GM19025 (cell line): Measurements from ENCODE around the gene CREM.
"Not testable (repeated sequence)": the region's sequence is repeated elsewhere in the genome, so short reads cannot be mapped to it uniquely, and the experiment has no call there.

Experiments used
- ATAC-seq: cut with Tn5 transposase; IDR thresholded peaks from one replicate; pipeline ENCODE4 v1.9.1; 2021; ENCODE audit warnings: mild to moderate bottlenecking, low read depth, moderate library complexity; ENCODE audit not compliant: unreplicated experiment

Gene CREM

DNA sequence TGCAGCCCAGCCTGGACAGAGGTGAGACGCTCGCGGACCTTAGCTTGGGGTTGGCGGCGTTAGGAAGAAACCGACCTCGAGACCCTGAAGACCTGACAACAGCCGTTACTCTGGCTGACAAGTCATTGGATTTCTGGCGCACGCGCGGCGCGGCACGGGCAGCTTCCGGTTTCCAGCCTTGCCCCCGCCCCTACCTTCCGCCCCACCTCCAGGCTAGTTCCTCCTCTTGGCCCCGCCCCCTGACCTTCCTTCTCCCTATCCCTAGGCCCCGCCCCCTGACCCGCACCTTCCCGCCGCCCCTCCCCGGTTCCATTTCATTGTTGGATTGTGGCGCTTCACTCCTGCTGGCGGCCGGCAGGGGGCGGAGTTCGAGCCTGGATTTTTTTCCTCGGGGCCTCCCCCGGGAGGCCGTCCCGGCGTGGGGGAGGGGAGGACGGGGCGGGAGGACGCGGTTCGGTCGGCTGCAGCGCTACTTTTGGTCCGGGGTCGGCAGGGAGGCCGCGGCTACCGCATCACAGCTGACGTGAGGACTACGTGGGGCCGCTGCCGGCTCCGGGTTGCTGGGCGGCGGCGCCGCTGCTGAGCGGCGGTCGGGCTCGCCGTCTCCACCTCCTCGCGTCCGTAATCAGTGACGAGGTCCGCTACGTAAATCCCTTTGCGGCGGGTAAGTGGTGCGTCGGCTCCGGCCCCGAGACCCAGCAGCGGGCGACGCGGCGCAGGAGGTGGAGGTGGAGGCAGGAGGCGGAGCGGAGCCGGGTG, at the start of gene CREM:
Gene CREM, plus strand, starts transcription at position 317 of the 759 bp plus-strand sequence. CDS start 10,990 bp downstream, outside the sequence.
- ATAC-seq, result peak; percentile 79

DNA sequence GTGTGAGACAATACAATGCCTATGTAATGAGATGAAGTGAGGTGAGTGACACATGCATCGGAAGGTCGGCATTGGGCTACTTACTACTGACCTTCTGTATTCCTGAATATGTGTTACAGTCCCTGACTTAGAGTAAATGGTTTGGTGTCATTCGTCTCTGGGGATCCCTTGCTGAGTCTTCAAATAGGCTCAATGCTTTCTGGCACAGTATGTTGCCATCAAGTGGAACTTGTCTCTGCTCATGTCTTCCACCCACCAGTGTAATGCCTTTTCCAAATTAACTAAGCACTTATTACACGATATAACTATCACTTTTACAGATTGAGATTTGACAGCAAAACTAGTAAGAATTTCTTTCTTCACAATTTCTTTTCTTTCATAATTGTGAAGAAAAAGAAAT, 47.4 kb upstream of the CREM start:
- ATAC-seq, result no peak

DNA sequence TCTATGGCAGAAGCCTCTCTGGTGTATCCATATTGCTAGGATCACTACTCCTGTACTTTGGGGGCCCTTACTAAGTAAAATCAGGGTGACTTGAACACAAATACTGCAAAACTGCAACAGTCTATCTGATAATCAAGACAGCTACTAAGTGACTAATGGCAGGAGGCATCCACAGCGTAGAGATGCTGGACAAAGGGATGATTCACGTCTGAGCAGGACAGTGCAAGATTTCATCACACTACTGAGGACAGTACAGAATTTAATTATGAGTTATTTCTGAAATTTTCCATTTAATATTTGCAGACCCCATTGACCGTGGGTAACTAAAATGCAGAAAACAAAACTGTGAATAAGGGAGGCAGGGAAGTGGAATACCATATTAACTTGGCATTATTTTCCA, 46.9 kb upstream of the CREM start:
- no peak for ATAC-seq

DNA sequence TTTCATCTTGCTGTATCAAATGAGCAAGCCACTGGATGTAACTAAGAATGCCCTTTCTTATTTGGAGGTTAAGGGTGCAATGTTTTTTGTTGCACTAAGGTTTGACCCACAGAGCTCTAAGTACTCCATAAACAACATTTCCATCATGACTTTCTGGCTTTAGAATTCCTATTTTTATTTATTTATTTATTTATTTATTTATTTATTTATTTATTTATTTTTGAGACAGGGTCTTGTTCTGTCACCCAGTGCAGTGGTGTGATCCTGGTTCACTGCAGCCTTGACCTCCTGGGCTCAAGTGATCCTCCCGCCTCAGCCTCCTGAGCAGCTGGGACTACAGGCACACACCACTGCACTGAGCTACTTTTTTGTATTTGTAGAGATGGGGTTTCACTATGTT, 46.4 kb upstream of the CREM start:
- not testable (repeated sequence) for ATAC-seq

DNA sequence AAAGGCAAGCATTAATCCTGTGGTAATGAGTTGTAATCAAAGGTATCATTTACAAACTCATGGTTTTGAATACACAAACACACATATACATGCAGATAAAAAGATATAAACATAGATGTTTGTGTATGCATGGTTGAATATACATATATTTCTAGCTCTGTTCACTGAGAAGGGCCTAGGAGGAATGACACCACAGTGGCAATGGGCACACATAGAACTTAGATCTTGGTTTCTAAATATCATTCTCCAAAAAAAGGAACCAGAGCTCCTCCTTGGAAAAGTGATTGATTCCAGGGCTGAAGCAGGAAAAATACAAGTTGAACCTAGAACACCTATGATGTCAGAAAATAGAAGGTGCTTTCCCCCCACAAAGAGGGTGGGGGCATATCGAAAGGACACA, 43.4 kb upstream of the CREM start:
- ATAC-seq, result no peak

DNA sequence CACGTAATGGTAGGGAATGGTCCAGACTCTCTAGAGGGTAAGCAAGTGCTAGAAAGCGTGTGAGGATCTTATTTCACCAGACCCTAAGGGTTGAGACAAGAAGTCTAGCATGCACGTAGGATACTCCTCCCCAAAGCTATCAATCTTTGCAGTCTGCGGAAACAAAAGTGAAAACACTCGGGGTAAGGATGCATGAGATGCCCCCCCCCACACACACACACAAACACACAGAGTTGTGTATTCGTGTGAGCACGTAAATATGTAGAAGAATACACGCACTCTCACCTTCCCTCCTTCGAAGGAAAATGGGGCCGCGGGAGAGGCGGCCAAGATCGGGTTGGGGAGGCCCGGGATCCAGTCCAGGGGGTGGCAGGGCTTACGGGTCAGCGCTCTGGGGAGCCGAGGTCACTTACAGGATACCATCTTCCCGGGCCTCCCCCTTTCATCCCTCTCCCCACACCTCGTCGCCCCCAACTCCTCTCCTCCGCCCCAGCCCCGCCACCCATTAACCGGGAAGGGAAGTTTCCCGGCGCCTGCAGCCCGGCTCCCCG, 37.0 kb upstream of the CREM start:
- peak; percentile 30 for ATAC-seq

DNA sequence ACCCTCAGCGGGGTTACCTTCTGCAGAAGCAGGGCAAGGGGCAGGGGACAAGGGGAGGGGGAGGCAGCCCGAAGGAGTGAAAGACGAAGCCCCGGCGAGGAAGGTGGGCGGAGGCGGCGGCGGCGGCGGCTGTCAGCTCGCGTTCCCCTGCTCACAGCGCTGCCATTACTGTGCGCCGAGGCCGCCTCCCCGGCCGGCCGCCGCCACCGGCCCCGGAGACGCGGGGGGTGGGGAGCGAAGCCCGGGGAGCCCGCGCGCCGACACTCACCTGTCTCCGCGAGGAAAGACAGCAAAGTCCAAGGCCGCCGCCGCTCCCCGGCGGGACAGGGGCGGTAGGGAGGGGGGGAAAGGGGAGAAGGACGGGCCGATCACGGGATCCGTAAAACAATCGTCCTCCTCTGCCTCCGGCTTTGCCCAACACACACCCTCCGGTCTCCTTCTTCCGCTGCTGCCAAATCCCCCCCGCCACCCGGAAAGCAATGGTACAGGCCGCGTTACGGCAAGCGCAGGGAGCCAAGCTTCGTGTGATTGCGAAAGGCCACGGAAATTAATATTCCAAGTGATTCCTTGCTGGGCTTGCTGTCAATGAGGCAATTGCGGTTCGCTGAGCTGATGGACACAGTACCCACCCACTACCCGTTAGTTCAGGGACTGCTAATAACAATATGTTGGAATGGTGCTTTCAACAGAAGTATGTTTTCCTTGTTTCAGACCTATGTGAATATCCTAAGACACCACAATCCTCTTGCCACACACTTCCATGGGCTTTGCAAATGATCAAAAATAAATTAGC, 36.3 kb upstream of the CREM start, which contains the start of gene CUL2:
Gene CUL2, minus strand, starts transcription at position 180 of the 793 bp plus-strand sequence. CDS start 19,024 bp downstream, outside the sequence.
- peak; percentile 90 for ATAC-seq

DNA sequence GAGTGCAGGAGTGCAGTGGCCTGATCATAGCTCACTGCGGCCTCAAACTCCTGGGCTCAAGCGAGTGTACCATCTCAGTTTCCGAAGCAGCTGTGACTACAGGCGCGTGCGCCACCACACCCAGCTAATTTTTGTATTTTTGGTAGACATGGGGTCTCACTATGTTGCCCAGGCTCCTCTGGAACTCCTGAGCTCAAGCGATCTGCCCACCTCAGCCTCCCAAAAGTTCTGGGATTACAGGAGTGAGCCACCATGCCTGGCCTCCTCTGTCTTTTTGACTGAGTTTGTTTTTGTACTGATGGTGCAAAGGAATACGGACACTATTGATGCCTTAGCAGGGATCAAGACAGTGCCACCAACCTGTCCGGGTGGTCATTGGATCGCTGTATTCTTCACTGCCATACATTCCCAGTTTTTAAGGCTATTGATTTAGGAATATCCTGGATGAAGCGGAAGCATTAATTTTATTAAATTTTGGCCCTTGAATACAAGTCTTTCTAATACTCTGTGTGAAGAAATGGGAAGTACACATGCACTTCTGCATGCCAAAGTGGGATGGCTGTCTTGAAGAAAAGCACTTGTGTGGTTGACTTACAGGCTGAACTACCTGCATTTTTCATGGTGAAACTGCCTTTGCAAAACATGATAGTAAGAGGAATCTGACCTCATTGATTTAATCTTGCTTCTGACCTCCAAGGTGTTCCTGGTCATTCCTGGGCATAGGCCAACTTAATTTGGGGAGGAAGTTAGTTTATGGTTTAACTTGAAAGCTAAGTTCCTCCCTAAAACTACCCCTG, 34.5 kb upstream of the CREM start:
- ATAC-seq, result no peak

DNA sequence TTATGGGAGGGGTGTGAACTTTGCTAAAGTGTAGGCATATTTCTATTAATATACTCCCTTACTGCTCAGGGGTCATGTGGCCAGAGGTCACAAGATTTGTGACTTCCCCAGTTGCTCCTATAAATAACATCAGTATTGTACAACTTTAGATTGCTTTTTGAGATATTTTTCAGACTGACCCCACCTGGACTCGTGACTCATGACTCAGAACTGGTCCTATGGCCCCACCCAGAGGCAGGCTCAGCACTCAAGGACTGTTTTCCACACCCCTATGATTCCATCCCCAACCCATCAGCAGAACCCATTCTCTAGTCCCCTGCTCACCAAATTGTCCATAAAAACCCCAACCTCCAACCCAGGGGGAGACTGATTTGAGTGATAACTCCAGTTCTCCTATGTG, 33.8 kb upstream of the CREM start:
- ATAC-seq, result no peak

DNA sequence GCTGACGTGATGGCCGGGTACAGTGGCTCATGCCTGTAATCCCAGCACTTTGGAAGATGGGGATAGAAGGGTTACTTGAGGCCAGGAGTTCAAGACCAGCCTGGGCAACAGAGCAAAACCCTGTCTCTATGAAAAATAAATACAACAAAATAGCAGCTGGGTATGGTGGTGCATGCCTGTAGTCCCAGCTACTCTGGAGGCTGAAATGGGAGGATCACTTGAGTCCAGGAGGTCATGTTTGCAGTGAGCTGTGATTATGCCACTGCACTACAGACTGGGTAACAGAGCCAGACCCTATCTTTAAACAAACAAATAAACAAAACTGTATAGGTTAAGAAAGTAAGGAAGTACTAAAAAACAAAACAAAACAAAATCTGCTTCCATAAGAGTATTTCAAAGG, 30.3 kb upstream of the CREM start:
- no peak for ATAC-seq

DNA sequence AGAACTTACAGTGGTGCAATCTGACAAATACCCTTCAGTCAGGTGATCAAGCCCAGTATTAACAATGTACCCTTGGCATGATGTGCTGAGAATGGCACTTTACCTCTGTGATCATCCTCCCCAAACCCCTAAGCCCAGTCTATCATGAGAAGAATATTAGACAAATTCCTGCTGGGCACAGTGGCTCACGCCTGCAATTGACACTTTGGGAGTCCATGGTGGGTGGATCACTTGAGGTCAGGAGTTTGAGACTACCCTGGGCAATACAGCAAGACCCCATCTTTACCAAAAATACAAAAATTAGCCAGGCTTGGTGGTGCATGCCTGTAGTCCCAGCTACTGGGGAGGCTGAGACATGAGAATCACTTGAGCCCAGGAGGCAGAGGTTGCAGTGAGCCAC, 29.1 kb upstream of the CREM start:
- no peak for ATAC-seq

DNA sequence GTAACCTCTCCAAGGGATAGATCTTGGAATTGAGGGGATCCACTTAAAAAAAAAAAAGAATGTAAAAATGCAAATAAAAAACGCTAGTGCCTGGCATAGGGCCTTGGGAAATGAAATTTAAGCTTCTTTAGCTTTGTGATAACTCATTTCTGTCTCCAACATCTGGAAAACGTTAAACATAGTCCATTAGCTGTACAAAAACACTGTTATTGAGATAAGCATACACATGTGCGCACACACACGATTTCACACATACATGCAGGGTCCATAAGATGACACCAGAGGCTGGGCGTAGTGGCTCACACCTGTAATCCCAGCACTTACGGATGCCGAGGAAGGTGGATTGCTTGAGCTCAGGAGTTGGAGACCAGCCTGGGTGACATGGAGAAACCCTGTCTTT, 22.8 kb upstream of the CREM start:
- ATAC-seq, result no peak

DNA sequence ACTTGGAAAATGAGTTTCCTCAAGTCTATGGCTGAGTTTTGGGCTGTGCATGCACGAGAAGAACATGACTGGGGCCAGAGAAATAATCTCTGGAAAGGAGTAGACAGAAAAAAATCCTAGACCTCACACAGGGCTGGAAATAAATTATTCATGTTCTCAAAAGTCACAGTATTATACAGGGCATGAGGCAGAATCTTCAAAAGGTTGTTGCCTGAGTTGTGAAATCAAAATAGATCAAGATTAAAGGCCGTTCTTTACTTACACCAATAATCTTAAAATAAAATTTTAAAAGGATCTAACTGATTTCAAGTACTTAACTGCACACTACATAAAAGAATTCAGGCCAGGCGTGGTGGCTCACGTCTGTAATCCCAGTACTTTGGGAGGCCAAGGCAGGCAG, 14.1 kb upstream of the CREM start:
- ATAC-seq, result no peak

DNA sequence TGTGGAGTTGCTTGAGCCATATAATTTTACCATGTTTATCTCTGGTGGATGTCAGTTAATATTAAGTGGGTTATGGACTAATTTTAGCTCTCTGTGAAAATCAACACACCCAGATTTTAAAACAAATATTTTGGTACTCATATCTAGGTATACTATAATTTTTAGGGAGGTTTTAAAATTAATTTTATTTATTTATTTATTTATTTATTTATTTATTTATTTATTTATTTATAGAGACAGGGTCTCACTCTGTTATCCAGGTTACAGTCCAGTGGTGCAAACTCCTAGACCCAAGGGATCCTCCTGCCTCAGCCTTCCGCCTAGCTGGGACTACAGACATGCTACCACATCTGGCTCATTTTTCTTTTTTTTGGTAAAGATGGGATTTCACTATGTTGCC, 7.3 kb upstream of the CREM start:
- ATAC-seq, result no peak

DNA sequence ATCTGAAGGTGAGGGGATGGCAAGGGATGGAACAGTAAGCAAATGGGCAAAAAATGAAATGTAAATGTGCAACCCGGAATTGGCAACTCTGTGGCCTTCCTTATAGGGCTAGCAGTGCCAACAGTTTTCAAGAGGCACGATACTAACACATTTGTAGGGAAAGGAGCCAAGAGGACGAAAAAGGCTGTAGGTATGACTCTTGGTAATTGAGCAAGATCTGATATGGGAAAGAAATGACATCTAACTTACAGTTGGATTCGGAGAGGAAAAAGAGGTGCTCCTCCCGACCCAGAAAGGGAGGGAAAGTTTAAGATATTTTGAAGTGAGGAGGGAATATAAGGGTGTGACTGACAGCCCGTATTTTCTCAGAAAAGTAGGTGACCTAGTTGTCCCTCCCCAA, 2.1 kb upstream of the CREM start:
- no peak for ATAC-seq

DNA sequence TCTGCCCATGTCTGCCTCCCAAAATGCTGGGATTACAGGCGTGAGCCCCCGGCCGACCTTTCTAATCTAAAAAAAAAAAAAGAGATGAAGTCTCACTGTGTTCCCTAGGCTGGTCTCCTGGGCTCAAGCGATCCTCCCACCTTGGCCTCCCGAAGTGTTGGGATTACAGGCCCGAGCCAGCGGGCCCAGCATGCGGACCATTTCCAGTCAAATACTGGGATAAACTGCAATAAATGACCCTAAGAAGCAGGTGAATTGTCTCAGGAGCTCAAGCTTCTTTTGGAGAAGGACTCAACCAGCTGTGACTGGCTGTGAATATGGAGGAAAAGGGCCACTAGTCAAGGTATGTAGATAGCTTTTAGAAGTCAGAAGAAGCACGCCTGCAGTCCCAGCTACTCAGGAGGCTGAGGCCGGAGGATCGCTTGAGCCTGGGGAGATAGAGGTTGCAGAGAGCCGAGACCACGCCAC, 550 bp upstream of the CREM start:
- no peak for ATAC-seq

DNA sequence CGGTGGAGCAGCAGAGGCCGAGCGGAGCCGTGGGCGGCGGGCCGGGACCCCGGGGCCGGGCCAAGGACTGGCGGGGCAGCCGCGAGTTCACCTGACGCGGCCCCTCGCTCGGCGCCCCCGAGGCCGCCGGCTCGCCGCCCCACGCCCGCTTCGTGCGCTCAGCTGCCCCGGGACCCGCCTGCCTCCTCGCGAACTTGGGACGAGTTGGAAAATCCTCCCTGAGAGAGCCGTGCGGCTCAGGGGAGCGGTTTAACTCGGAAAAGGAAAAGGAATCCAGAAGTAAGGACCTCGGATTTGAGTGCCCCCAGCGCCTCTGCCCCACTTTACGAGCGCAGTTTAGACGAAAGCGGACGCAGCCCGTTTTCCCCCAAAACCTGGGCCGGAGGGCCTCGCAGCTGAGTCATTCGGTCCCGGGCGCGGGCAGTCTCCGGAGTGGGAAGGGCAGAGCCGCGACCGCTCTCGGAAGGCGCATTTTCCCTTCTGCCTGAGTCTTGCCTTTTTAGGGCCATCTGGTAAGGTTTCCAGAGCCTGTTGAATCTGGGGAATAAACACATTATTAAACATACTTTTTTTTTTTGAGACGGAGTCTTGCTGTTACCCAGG, 744 bp downstream of the CREM start:
- peak; percentile 4 for ATAC-seq

DNA sequence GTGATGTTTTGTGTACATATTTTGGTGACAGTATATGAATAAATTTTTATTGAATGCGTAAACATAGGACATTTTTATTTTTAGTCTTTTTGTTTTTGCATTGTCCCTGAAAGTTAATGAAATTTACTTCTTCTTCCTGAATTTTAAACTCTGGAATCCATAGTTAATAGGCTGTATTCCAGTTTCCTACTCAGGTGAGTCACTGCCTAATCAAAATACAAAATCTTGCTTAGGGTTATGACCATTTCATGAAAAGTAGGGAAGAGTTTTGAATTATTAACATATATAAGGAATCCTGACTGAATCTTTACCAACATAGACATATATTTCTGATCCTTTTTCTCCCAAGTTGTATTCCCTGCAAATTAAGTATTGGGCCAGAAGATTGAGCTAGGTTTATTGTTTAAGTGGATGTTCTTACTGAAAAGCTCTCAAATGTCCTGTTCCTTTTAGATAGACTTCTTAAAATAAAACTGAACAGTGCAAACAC, 2.6 kb downstream of the CREM start:
- ATAC-seq, result no peak

DNA sequence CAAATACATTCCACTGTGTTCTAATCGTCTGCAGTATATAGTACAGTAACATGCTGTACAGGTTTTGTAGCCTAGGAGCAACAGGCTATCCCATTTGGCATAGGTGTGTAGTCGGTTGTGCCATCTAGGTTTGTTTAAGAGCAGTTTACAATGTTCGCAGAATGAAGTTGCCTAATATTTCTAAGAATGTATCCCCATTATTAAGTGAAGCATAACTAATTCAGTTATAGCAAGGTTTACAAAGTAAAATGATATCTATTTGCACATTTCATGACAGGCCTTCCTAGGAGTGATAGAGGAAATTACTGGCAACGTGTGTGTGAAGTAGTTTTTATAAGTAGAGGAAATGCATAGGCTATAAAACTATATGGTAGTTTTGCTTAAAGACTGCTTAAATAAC, 4.0 kb downstream of the CREM start:
- no peak for ATAC-seq

DNA sequence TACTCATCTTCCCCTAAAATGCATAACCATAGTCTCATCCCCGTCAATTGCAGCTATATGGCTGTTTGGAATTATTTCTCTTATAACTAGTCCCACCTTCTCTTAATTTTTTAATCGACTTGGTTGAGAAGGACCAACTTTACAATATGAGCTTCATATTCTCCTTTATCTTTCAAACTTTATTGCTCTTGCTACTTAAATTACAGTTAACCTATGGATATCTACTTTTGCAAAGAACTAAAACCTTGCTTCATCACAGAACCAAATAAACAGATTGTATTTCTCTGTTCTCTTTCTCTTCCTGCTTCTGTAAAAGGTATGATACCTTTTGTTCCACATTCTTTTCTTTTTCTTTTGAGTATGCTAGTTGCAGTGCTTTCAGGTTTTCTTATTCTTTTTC, 6.1 kb downstream of the CREM start:
- no peak for ATAC-seq
